Muscle layer of colon (tissue), 2 donors: ENCODE results near the gene CCDC40.

Experiments
- H3K27ac ChIP-seq: one replicate; pipeline ENCODE4 v1.7.0; 2013; ENCODE audit warnings: low read depth, mild to moderate bottlenecking, low read length, moderate library complexity
- H3K27me3 ChIP-seq, 2 donors: one replicate each; pipeline ENCODE4 v1.7.0; 2013; ENCODE audit warnings: low read length in 2 of 2, mild to moderate bottlenecking in 2 of 2; ENCODE audit not compliant: insufficient read depth in 2 of 2, control insufficient read depth in 1 of 2
- H3K36me3 ChIP-seq: one replicate; pipeline ENCODE4 v1.7.0; 2013; ENCODE audit warnings: mild to moderate bottlenecking, low read length; ENCODE audit not compliant: insufficient read depth
- H3K4me1 ChIP-seq: one replicate; pipeline ENCODE4 v1.7.0; 2013; ENCODE audit warnings: mild to moderate bottlenecking, low read length; ENCODE audit not compliant: insufficient read depth
- H3K4me3 ChIP-seq, 2 donors: one replicate each; pipeline ENCODE4 v1.7.0; 2013; ENCODE audit warnings: low read length in 2 of 2, low read depth in 1 of 2, mild to moderate bottlenecking in 1 of 2, moderate library complexity in 1 of 2
- H3K9ac ChIP-seq: one replicate; pipeline ENCODE4 v1.7.0; 2013; ENCODE audit warnings: low read length
- H3K9me3 ChIP-seq: one replicate; pipeline ENCODE4 v1.7.0; 2013; ENCODE audit warnings: mild to moderate bottlenecking, low read length
- donor health status: abdominal sarcoma.
- donor health status: Adenocarcinoma of cecum.

The CCDC40 gene

DNA sequence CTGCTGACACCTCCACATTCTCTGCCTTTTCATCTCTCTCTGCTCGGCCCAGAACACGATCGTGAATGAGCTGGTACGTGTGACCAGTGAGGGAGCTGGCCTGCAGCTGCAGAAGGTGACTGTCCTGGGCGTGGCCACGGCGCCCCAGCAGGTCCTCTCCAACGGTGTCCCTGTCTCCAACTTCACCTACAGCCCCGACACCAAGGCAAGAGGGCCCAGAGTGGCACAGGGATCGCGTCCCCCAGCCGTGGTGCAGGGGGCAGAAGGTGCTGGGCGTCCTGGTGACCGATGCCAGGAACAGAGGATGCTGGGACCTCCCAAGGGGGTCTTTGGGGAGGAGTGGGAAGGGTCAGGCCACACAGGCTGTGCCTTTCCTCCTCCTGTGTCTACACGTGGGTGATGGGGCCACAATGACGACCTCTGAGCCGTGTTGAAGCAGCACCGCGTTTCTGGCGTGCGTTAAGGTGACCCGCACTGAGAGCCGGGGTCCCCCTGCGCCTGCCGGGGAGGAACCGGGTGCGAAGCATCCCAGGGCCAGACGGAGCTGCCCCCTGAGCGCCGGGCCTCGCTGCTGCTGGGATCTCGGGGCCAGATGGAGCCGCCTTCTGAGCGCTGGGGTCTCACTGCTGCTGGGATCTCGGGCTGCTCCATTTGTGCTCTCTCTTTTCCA lies 82.3 kb downstream of the CCDC40 start:
- no peaks in the 10 kb centered on the region for H3K4me1 ChIP-seq

DNA sequence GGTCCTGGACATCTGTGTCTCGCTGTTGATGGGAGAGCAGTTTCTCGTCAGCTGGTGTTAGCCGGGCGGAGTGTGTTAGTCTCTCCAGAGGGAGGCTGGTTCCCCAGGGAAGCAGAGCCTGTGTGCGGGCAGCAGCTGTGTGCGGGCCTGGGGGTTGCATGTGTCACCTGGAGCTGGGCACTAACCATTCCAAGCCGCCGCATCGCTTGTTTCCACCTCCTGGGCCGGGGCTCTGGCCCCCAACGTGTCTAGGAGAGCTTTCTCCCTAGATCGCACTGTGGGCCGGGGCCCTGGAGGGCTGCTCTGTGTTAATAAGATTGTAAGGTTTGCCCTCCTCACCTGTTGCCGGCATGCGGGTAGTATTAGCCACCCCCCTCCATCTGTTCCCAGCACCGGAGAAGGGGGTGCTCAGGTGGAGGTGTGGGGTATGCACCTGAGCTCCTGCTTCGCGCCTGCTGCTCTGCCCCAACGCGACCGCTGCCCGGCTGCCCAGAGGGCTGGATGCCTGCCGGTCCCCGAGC lies 82.9 kb downstream of the CCDC40 start:
- no peak overlapping the region for H3K4me3 ChIP-seq
- H3K9me3 ChIP-seq, result no peaks in the 10 kb centered on the region
- no peak overlapping the region for H3K9ac ChIP-seq
- no peaks in the 10 kb centered on the region for H3K4me1 ChIP-seq
- no peak overlapping the region for H3K27ac ChIP-seq
- no peaks in the 10 kb centered on the region for H3K36me3 ChIP-seq
- H3K27me3 ChIP-seq, result peaks cover 0 to 2% of the 10 kb centered on the region in 2 donors

More for the DNA sequence above, 82.3 kb downstream of the CCDC40 start:
- Histone ChIP-seq H3K36me3 (no peaks in the 10 kb centered on the region), H3K27me3 (no peaks in the 10 kb centered on the region), H3K27ac (no peak overlapping the region), H3K9me3 (no peaks in the 10 kb centered on the region), H3K4me3 (no peak overlapping the region), H3K9ac (no peak overlapping the region)

DNA sequence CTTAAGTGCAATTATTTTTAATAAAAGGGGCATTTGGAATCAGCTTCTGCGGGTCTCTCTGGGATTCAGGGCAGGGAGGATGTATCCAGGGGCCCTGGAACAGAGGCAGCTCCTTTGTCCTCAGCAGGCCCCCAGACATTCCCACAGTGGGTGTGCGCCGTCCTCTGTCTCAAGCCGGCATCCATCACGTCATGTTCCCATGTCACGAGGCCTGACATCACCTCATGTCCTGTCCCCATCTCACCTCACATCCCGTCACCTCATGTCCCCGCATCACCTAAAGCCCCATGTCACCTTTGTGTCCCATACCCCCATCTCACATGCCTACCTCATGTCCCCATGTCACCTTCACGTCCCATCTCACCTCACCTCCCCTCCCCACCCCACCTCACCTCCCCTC lies 83.4 kb downstream of the CCDC40 start:
- H3K9ac ChIP-seq, result no peak overlapping the region
- no peaks in the 10 kb centered on the region for H3K9me3 ChIP-seq
- H3K27me3 ChIP-seq, result peaks cover 0 to 6% of the 10 kb centered on the region in 2 donors
- H3K4me1 ChIP-seq, result no peaks in the 10 kb centered on the region
- no peaks in the 10 kb centered on the region for H3K36me3 ChIP-seq
- no peak overlapping the region for H3K4me3 ChIP-seq
- H3K27ac ChIP-seq, result no peak overlapping the region

DNA sequence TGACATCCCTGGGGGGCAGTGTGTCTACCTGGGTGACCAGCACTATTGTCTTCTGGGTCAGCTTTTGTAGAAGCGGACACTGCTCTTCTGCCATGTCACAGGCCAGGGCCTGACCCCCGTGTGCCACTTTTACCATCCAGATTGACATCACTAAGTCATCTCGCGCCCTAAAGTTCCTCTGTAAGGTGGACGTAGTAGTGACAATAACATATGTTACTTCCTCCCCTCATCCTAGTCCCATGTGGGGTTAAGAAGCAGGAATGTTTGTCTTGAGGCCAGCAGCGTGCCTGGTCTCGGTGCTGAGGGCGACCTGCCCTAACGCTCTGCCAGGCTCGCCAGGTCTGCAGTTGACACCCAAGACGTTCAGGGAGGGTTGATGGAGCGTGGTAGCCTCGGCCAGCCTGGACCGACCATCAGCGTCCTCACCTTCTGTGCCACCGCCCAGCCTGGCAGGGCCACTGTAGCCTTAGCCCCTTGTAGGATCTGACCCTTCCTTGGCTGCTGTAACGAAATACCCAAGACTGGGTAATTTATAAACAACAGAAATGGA lies 85.7 kb downstream of the CCDC40 start:
- Histone ChIP-seq H3K36me3 (no peaks in the 10 kb centered on the region), H3K9me3 (no peaks in the 10 kb centered on the region), H3K27ac (no peak overlapping the region), H3K4me1 (no peaks in the 10 kb centered on the region), H3K27me3 (peaks cover 0 to 6% of the 10 kb centered on the region in 2 donors), H3K4me3 (no peak overlapping the region), H3K9ac (no peak overlapping the region)

DNA sequence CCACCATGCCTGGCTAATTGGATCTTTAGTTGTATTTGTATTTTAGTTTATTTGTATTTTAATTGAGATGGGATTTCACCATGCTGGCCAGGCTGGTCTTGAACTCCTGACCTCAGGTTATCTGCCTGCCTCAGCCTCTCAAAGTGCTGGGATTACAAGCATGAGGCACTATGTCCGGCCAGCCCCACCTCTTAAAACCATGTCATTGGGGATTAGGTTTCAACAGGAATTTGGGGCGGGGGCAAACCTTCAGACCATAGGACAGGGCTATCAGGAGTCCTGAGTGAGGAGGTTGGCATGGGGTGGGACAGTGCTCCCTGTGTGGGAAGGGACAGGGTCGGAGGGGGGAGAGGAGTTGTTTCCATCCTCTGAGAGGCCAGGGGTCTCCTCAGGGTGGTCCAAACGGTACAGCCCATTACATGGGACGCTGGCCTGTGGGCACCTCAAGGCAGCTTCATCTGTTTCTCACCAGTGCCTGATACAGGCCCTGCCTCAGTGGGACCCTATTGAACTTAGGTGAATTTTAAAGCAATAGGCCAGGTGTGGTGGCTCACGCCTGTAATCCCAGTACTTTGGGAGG lies 86.6 kb downstream of the CCDC40 start:
- Histone ChIP-seq H3K36me3 (no peaks in the 10 kb centered on the region), H3K4me1 (no peaks in the 10 kb centered on the region), H3K9me3 (no peaks in the 10 kb centered on the region), H3K4me3 (no peak overlapping the region), H3K27me3 (peaks cover 0 to 6% of the 10 kb centered on the region in 2 donors), H3K27ac (no peak overlapping the region), H3K9ac (no peak overlapping the region)

DNA sequence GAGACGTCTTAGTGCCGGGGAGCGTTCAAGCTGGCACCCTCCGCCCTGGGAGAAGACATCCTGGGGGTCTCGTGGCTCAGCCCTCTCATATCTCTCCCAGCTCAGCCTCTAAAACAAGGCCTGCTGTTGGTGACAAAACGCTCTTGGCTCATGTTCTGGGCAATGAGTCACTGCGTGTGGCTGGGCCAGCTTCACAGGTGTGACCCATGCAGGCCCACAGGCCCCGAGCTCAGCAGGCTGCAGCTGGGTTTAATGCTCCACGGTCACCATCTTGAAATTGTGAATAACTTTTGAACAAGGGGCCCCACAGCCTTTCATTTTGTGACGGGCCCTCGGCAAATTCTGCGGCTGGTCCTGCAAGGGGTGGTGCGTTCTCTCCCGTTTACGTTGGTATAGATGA lies 87.3 kb downstream of the CCDC40 start:
- Histone ChIP-seq H3K36me3 (no peaks in the 10 kb centered on the region), H3K27ac (no peak overlapping the region), H3K4me1 (no peaks in the 10 kb centered on the region)

DNA sequence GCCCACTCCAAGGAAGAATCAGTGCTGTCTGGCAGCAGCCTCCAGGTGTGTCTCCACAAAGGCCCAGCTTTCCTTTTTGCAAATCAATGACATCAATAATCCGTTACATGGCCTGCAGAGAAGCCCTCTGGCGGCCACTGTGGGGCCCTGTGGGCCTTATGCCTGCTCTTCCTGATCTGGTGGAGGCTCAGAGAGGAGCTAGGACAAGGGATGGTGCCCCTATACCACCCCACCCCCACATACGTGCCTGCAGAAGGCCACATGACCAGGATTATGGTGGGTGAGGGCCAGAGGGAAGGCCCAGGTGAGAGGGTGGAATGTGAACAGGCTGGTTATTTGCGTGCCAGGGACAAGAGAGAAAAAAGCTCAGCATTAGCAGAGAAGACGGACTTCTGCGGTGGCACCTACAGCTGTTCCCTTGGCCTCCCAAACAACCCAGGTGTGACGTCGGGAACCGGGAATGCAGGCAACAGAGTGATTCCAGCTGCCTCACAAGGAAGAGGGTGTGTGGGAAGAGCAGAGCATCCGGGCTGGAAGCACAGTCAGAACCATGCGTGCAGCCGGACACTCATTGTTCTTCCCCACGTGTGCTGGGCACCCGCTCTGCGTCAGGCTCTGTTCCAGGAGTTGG lies 88.0 kb downstream of the CCDC40 start:
- Histone ChIP-seq H3K4me3 (no peak overlapping the region), H3K9me3 (no peaks in the 10 kb centered on the region), H3K27me3 (peaks cover 0 to 6% of the 10 kb centered on the region in 2 donors), H3K36me3 (no peaks in the 10 kb centered on the region), H3K9ac (no peak overlapping the region), H3K27ac (no peak overlapping the region), H3K4me1 (no peaks in the 10 kb centered on the region)

More for the DNA sequence above, 87.3 kb downstream of the CCDC40 start:
- H3K9ac ChIP-seq, result no peak overlapping the region
- no peaks in the 10 kb centered on the region for H3K9me3 ChIP-seq
- no peak overlapping the region for H3K4me3 ChIP-seq
- peaks cover 0 to 6% of the 10 kb centered on the region in 2 donors for H3K27me3 ChIP-seq

DNA sequence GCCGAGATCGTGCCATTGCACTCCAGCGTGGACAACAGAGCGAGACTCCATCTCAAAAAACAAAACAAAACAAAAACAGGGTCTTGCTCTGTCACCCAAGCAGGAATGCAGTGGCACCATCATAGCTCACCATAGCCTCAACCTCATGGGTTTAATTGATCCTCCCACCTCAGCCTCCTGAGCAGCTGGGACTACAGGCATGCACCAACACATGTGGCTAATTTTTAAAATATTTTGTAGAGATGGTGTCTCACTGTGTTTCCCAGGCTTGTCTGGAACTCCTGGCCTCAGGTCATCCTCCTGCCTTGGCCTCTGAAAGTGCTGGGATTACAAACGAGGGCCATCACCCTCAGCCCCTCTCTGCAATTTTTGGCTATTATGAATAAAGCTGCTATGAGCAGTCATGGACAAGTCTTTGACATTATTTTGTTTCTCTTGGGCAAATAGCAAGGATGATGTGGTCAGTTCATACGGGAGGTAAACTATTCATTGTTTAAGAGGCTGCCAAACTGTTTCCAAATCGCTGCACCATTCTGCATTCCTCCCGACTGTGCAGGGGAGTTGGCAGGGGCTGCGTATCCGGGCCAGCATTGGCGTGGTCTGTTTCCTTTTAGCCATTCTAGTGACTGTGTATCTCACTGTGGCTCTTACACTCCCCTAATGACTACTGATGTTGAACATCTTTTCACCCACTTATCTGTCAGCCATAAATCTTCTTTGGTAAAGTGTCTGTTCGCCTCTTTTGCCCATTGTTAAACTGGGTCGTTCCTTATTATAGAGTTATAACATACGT lies 89.4 kb downstream of the CCDC40 start:
- no peaks in the 10 kb centered on the region for H3K36me3 ChIP-seq
- H3K27ac ChIP-seq, result no peak overlapping the region
- no peak overlapping the region for H3K4me3 ChIP-seq
- H3K9me3 ChIP-seq, result no peaks in the 10 kb centered on the region
- peaks cover 0 to 6% of the 10 kb centered on the region in 2 donors for H3K27me3 ChIP-seq
- H3K4me1 ChIP-seq, result no peaks in the 10 kb centered on the region
- H3K9ac ChIP-seq, result no peak overlapping the region

DNA sequence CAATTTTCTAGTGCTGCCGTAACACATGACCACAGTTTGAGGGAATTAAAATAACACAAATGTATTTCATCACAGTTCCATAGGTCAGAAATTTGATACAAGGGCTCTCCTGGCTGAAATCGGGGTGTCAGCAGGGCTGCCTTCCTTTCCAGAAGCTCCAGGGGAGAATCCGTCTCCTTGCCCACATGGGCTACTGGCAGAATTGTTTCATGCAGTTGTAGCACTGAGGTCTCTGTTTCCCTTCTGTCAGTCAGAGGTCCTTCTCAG lies 89.9 kb downstream of the CCDC40 start:
- H3K27me3 ChIP-seq, result peaks cover 0 to 6% of the 10 kb centered on the region in 2 donors
- no peak overlapping the region for H3K27ac ChIP-seq
- no peaks in the 10 kb centered on the region for H3K4me1 ChIP-seq
- H3K9me3 ChIP-seq, result no peaks in the 10 kb centered on the region
- no peak overlapping the region for H3K9ac ChIP-seq
- no peak overlapping the region for H3K4me3 ChIP-seq
- H3K36me3 ChIP-seq, result no peaks in the 10 kb centered on the region

DNA sequence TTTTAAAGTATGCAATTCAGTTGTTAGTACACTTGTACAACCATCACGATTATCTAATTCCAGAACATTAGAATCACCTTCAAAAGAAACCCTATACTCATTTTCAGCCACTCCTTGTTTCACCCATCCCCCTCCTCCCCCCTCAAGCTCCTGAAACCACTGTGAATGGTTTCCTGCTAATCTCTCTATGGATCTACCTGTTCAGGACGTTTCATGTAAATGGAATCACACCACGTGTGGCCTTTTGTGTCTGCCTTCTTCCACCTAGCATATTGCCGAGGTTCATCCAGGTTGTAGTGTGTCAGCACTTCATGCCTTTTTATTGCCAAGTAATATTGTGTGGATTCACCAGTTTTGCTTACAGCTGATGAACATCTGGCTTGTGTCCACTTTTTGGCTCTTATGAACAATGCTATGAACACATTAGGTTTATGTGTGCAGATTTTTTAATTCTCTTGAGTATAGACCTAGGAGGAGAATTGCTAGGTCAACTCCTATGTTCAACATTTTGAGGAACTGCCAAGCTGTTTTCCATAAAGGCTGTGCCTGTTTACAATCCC lies 92.6 kb downstream of the CCDC40 start:
- no peak overlapping the region for H3K9ac ChIP-seq
- no peaks in the 10 kb centered on the region for H3K9me3 ChIP-seq
- H3K36me3 ChIP-seq, result peaks cover 7% of the 10 kb centered on the region
- H3K27me3 ChIP-seq, result peaks cover 0 to 6% of the 10 kb centered on the region in 2 donors
- H3K27ac ChIP-seq, result no peak overlapping the region
- H3K4me1 ChIP-seq, result no peaks in the 10 kb centered on the region
- H3K4me3 ChIP-seq, result no peak overlapping the region

DNA sequence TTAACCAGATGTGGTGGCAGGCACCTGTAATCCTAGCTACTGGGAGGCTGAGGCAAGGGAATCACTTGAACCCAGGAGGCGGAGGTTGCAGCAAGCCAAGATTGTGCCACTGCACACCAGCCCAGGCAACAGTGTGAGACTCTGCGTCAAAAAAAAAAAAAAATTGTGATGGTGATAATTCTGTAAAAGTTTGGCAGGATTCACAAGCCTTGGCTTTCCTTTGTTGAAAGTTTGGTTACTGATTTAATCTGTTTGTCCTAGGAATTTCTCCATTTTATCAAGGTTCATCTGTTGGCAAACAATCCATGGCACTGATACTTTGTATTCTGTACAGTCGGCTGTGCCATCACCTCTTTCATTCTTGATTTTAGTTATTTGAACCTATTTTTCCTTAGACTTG lies 94.5 kb downstream of the CCDC40 start:
- Histone ChIP-seq H3K27ac (no peak overlapping the region), H3K4me3 (no peak overlapping the region), H3K4me1 (no peaks in the 10 kb centered on the region), H3K27me3 (no peaks in the 10 kb centered on the region), H3K36me3 (peaks cover 17% of the 10 kb centered on the region), H3K9ac (no peak overlapping the region), H3K9me3 (no peaks in the 10 kb centered on the region)
